ENCODE results near the gene DUSP5. TPM values are rescaled to one million over a fixed set of nuclear protein-coding genes. Genes with fewer than 3 reads are reported as not detected.

Gene DUSP5
- total and polyA plus RNA-seq, 2 of the 4 experiments (the other 2 are of a cell fraction) = 42.1 to 48.1 TPM

GRCh38 chr10:110540031-110540430, 42.3 kb downstream of the DUSP5 start:
- ChIA-PET CTCF (interaction anchor here (0.6 to 0.8 kb wide), 4 partner anchors 10 to 233 kb away, joined by 3 to 5 read pairs (median 4); no protein-coding TSS in a partner anchor), POLR2A (ENCODE audit: unreplicated experiment) (no interaction called here)
- Histone ChIP-seq H4K91ac (ENCODE audit: insufficient read depth, low read depth, low read length) (no peak overlapping the region), H2AFZ (replicated peaks; ENCODE audit: low read length, poor library complexity) (no peak overlapping the region), H4K20me1 (ENCODE audit: insufficient read depth, low read length) (no peaks in the 10 kb centered on the region), H2BK15ac (ENCODE audit: low read depth, low read length) (peak overlapping the region; percentile 21; the same call in 1 of the 3 replicates), H3K56ac (ENCODE audit: extremely low read depth, insufficient read depth, low read length) (no peak overlapping the region), H3K9me3 (ENCODE audit: control insufficient read depth, insufficient read depth, low read length) (no peaks in the 10 kb centered on the region), H2AK9ac (replicated peaks; ENCODE audit: low read depth, low read length, poor library complexity) (no peak overlapping the region), H4K5ac (ENCODE audit: low read depth, low read length) (no peak overlapping the region), H2AK5ac (ENCODE audit: low read depth, low read length) (no peak overlapping the region), H3K14ac (replicated peaks; ENCODE audit: low read depth, low read length) (no peak overlapping the region), H3K9ac (ENCODE audit: low read depth, low read length) (no peak overlapping the region), H4K8ac (ENCODE audit: low read depth in 2 of 2, low read length in 2 of 2) (no peak overlapping the region), H3K4ac (ENCODE audit: low read depth, low read length) (no peak overlapping the region), H3K79me1 (ENCODE audit: low read depth in 1 of 2, low read length in 2 of 2) (no peaks in the 10 kb centered on the region), H2BK120ac (ENCODE audit: low read depth, low read length) (no peak overlapping the region), H3K4me3 (ENCODE audit: insufficient read depth, low read depth, low read length) (no peak overlapping the region), H2BK5ac (ENCODE audit: low read depth, low read length, poor library complexity, severe bottlenecking) (no peak overlapping the region), H3K4me2 (ENCODE audit: low read depth, low read length) (no peak overlapping the region), H3K9me1 (ENCODE audit: insufficient read depth, low read length) (peaks cover 12% of the 10 kb centered on the region; the same call in 1 of the 2 replicates), H3K36me3 (ENCODE audit: control insufficient read depth, insufficient read depth, low read length) (no peaks in the 10 kb centered on the region), H2BK20ac (ENCODE audit: low read depth, low read length) (no peak overlapping the region), H3K18ac (ENCODE audit: low read depth, low read length) (no peak overlapping the region), H3K4me1 (ENCODE audit: control insufficient read depth, insufficient read depth, low read length) (peaks cover 9% of the 10 kb centered on the region), H3K23ac (ENCODE audit: low read depth, low read length) (no peak overlapping the region), H3K27ac (ENCODE audit: insufficient read depth, low read length) (no peak overlapping the region), H3K27me3 (ENCODE audit: control insufficient read depth, insufficient read depth, low read length) (no peaks in the 10 kb centered on the region)
- WGBS, 2 experiments (ENCODE audit: extremely low coverage in 2 of 2, insufficient read length in 1 of 2) = no CpG with 5 or more reads among the region's 1 CpG
- no peak for ATAC-seq (ENCODE audit: low read depth)
- in situ Hi-C loops (cut with MboI; ENCODE audit: low sequenced_read_pairs) (no loop called here), dilution Hi-C loops (cut with HindIII; ENCODE audit: low sequenced_read_pairs, unreplicated experiment) (no loop called here), intact Hi-C loops (cut with micrococcal nuclease) (no loop called here)
- no peak for DNase-seq
- TF ChIP-seq NFE2L2 (IDR thresholded peaks at IDR 0.05; ENCODE audit: low read depth, low read length) (no peak), SMC3 (IDR thresholded peaks at IDR 0.05; ENCODE audit: low read depth, low read length) (no peak), CTCF (conservative IDR thresholded peaks at IDR 0.05; ENCODE audit: low read depth, low read length) (no peak), MAZ (IDR thresholded peaks at IDR 0.05; ENCODE audit: borderline replicate concordance, low read depth, low read length) (no peak), POLR2A (IDR thresholded peaks at IDR 0.05; ENCODE audit: low read depth, low read length) (no peak), CHD1 (IDR thresholded peaks at IDR 0.05; ENCODE audit: low read depth, low read length) (no peak), BHLHE40 (IDR thresholded peaks at IDR 0.05; ENCODE audit: low read depth, low read length) (no peak), RCOR1 (IDR thresholded peaks at IDR 0.05; ENCODE audit: insufficient replicate concordance, low read length) (no peak), MAFK (IDR thresholded peaks at IDR 0.05; ENCODE audit: low read depth, low read length) (no peak)
- TF ChIP-seq, protein P1, sequence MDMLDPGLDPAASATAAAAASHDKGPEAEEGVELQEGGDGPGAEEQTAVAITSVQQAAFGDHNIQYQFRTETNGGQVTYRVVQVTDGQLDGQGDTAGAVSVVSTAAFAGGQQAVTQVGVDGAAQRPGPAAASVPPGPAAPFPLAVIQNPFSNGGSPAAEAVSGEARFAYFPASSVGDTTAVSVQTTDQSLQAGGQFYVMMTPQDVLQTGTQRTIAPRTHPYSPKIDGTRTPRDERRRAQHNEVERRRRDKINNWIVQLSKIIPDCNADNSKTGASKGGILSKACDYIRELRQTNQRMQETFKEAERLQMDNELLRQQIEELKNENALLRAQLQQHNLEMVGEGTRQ (IDR thresholded peaks at IDR 0.05; ENCODE audit: low read depth, low read length) = no peak
- no TSS peak for BruUV-seq (replicated peaks)
